HCT116 (cell line): ENCODE results near the gene PIGN. TPM values are rescaled to one million over a fixed set of nuclear protein-coding genes. Genes with fewer than 3 reads are reported as not detected.

ENCODE experiments used
- ATAC-seq: fragments of 200-7000 bp; cut with Tn5 transposase; 2 replicates; pipeline ENCODE4 v1.9.1; 2020; ENCODE audit warnings: mild to moderate bottlenecking, moderate library complexity
- BruUV-seq: library from RNA; stranded (reverse); fragments of 400-500 nt; replicated peaks from 2 replicates; lab custom pipeline; 2021; lab: Mats Ljungman, UMichigan
- CTCF ChIA-PET: fragments of 300-600 bp; sonication (Branson Sonifier 250); formaldehyde crosslinking; loops from one replicate; lab custom pipeline; 2021; ENCODE audit warnings: antibody characterized with exemption; lab: Charles Lee
- POLR2A ChIA-PET: fragments of 300-600, 350-600 bp; sonication (Branson Sonifier 250); formaldehyde crosslinking; loops from one replicate; lab custom pipeline; 2021; ENCODE audit warnings: antibody characterized with exemption; lab: Charles Lee
- RAD21 ChIA-PET, 2 experiments: fragments of 300-600 bp; sonication (Branson Sonifier 250); formaldehyde crosslinking; loops; one replicate each; lab custom pipeline; 2023; ENCODE audit warnings: low total read pairs in 2 of 2; ENCODE audit not compliant: uncharacterized antibody in 2 of 2, unreplicated experiment in 2 of 2, low non-redundant PET in 1 of 2; lab: Charles Lee
- DNase-seq: peaks from one replicate; pipeline ENCODE4 v3.0.0-alpha.2; 2010; ENCODE audit warnings: low read depth, low spot score
- H2AFZ ChIP-seq: fragments of 200-600 bp; shearing (Covaris generic), sonication (generic); 2 replicates; pipeline ENCODE4 v1.6.1; 2017; ENCODE audit warnings: low read depth, mixed run types, mixed read lengths, antibody characterized with exemption, low read length; ENCODE audit not compliant: poor library complexity, severe bottlenecking
- H3K27ac ChIP-seq: 2 replicates; pipeline ENCODE4 v1.5.1; 2012; ENCODE audit warnings: low read depth, low read length
- H3K27me3 ChIP-seq: fragments of 200-600 bp; sonication (generic); 2 replicates; pipeline ENCODE4 v1.6.1; 2016; ENCODE audit warnings: mixed run types, low read length, mixed read lengths; ENCODE audit not compliant: insufficient read depth
- H3K36me3 ChIP-seq, 2 experiments: fragments of 200-500 bp in 1 of 2; fragments of 200-600 bp in 1 of 2; sonication (Bioruptor generic) in 1 of 2; sonication (generic) in 1 of 2; 2 replicates each; pipeline versions ENCODE4 v1.5.1 to v1.6.1; 2014 to 2016; ENCODE audit warnings: low read length in 2 of 2, inconsistent platforms in 1 of 2, mixed read lengths in 1 of 2, mixed run types in 1 of 2; ENCODE audit not compliant: insufficient read depth in 2 of 2, control insufficient read depth in 1 of 2
- H3K4me1 ChIP-seq, 2 experiments: fragments of 200-600 bp in 1 of 2; sonication (generic) in 1 of 2; 2 replicates each; pipeline versions ENCODE4 v1.5.1 to v1.6.1; 2012 to 2017; ENCODE audit warnings: low read length in 2 of 2, inconsistent platforms in 1 of 2, mild to moderate bottlenecking in 1 of 2, mixed read lengths in 1 of 2, mixed run types in 1 of 2, moderate library complexity in 1 of 2; ENCODE audit not compliant: insufficient read depth in 2 of 2, control insufficient read depth in 1 of 2
- H3K4me2 ChIP-seq: fragments of 200-600 bp; sonication (generic); 2 replicates; pipeline ENCODE4 v1.6.1; 2017; ENCODE audit warnings: mixed run types, low read length, mixed read lengths
- H3K4me3 ChIP-seq, 2 experiments: fragments of 200-600 bp in 1 of 2; sonication (generic) in 1 of 2; replicated peaks in 1 of 2; 2 replicates each; pipeline ENCODE4 v1.5.1; 2011 to 2016; ENCODE audit warnings: low read length in 2 of 2, control low read depth in 1 of 2, low read depth in 1 of 2, mild to moderate bottlenecking in 1 of 2, mixed read lengths in 1 of 2, mixed run types in 1 of 2
- H3K79me2 ChIP-seq: fragments of 200-600 bp; sonication (generic); 2 replicates; pipeline ENCODE4 v1.6.1; 2017; ENCODE audit warnings: mild to moderate bottlenecking, mixed run types, low read length, moderate library complexity, mixed read lengths; ENCODE audit not compliant: insufficient read depth
- H3K9ac ChIP-seq: fragments of 200-600 bp; sonication (generic); 2 replicates; pipeline ENCODE4 v1.6.1; 2016; ENCODE audit warnings: low read length, mixed read lengths
- H3K9me2 ChIP-seq: fragments of 200-600 bp; sonication (generic), shearing (Covaris generic); 2 replicates; pipeline ENCODE4 v1.6.1; 2017; ENCODE audit warnings: mixed run types, mild to moderate bottlenecking, moderate library complexity; ENCODE audit not compliant: insufficient read depth
- H3K9me3 ChIP-seq, 2 experiments: fragments of 200-500 bp in 1 of 2; fragments of 200-600 bp in 1 of 2; sonication (Bioruptor generic) in 1 of 2; sonication (generic) in 1 of 2; 2 replicates each; pipeline ENCODE4 v1.6.1; 2014 to 2017; ENCODE audit warnings: low read length in 2 of 2, mixed read lengths in 2 of 2, inconsistent platforms in 1 of 2, low read depth in 1 of 2, mild to moderate bottlenecking in 1 of 2, mixed run types in 1 of 2, moderate library complexity in 1 of 2; ENCODE audit not compliant: control insufficient read depth in 1 of 2, insufficient read depth in 1 of 2
- H4K20me1 ChIP-seq: fragments of 200-600 bp; sonication (generic), shearing (Covaris generic); 2 replicates; pipeline ENCODE4 v1.6.1; 2017; ENCODE audit warnings: mixed run types, mild to moderate bottlenecking, moderate library complexity; ENCODE audit not compliant: insufficient read depth
- CBX3 ChIP-seq: IDR thresholded peaks from 2 replicates; pipeline ENCODE4 v1.6.1; 2012; ENCODE audit warnings: low read depth
- CEBPB ChIP-seq: IDR thresholded peaks from 2 replicates; pipeline ENCODE4 v1.6.1; 2012; ENCODE audit warnings: low read depth
- EGR1 ChIP-seq: IDR thresholded peaks from 2 replicates; pipeline ENCODE4 v1.6.1; 2012; ENCODE audit warnings: low read depth
- ELF1 ChIP-seq: IDR thresholded peaks from 2 replicates; pipeline ENCODE4 v1.6.1; 2012; ENCODE audit warnings: low read depth, borderline replicate concordance
- EZH2phosphoT487 ChIP-seq: fragments of 200-600 bp; IDR thresholded peaks from 2 replicates; pipeline ENCODE4 v1.6.1; 2018; ENCODE audit warnings: antibody characterized with exemption, borderline replicate concordance
- FOSL1 ChIP-seq: IDR thresholded peaks from 2 replicates; pipeline ENCODE4 v1.6.1; 2012; ENCODE audit warnings: low read depth
- POLR2A ChIP-seq: IDR thresholded peaks from 2 replicates; pipeline ENCODE4 v1.7.0; 2011; ENCODE audit warnings: borderline replicate concordance; ENCODE audit not compliant: insufficient read depth, insufficient read length; ENCODE audit errors: extremely low read depth
- POLR2AphosphoS5 ChIP-seq: IDR thresholded peaks from 2 replicates; pipeline ENCODE4 v1.6.1; 2011; ENCODE audit warnings: mild to moderate bottlenecking, low read depth, low read length, moderate library complexity
- RAD21 ChIP-seq: IDR thresholded peaks from 2 replicates; pipeline ENCODE4 v1.6.1; 2012; ENCODE audit warnings: low read depth, mild to moderate bottlenecking
- SRF ChIP-seq: IDR thresholded peaks from 2 replicates; pipeline ENCODE4 v1.6.1; 2012; ENCODE audit warnings: low read depth
- ZFX ChIP-seq: fragments of 450-650 bp; IDR thresholded peaks from 2 replicates; pipeline ENCODE4 v1.6.1; 2017
- ZNF274 ChIP-seq: fragments of 200-500 bp; sonication (Bioruptor generic); IDR thresholded peaks from 2 replicates; pipeline ENCODE4 v1.6.1; 2014; ENCODE audit warnings: mild to moderate bottlenecking, low read depth, low read length, inconsistent platforms
- intact Hi-C: fragments of 100-400 bp; cut with micrococcal nuclease; formaldehyde crosslinking; loops from 2 replicates; pipeline ENCODE4 v1.10.0; 2022
- total RNA-seq: library from RNA; stranded (reverse); gene quantifications from one replicate; pipeline ENCODE4 v1.2.1, GENCODE V29; 2021; ENCODE audit not compliant: unreplicated experiment
- TF ChIP-seq, protein P1 (sequence below): IDR thresholded peaks from 2 replicates; pipeline ENCODE4 v1.6.1; 2011; ENCODE audit warnings: mild to moderate bottlenecking, low read length, moderate library complexity; ENCODE audit not compliant: insufficient replicate concordance; ENCODE audit errors: extremely low read depth
- TF ChIP-seq, protein P2 (sequence below), 3 experiments: fragments of 200-600 bp in 1 of 3; sonication (generic) in 1 of 3; IDR thresholded peaks in 2 of 3; conservative IDR thresholded peaks in 1 of 3; 2 replicates each; pipeline ENCODE4 v1.5.1; 2012 to 2017; ENCODE audit warnings: low read depth in 2 of 3, low read length in 2 of 3, antibody characterized with exemption in 1 of 3, borderline replicate concordance in 1 of 3, control low read depth in 1 of 3, mild to moderate bottlenecking in 1 of 3, mixed read lengths in 1 of 3, mixed run types in 1 of 3, moderate library complexity in 1 of 3; ENCODE audit not compliant: insufficient read depth in 1 of 3
- TF ChIP-seq, protein P3 (sequence below): IDR thresholded peaks from 2 replicates; pipeline ENCODE4 v1.6.1; 2012; ENCODE audit warnings: low read depth

Gene PIGN
- total RNA-seq, 1 experiment from 2014 or later = 12.2 TPM

DNA sequence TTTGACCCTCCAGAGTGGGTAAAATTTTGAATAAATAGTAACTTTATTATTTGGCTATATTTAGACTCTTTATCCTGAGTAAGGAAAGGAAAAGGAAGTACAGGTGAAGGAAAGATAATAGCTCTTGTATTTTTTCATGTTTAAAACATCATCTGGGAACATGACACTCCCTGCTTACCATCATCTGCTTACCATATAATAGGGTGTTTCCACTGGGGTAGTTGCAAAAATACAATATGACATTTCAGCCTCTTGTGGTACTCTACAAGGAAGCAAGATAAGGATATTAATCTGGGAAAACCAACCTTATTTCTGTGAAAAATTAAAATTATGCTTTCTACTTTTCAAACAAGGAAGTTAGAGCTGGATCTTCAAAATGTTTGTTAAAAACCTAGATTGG lies 10.1 kb upstream of the PIGN start:
- intact Hi-C loops = no loop called here
- ATAC-seq = no peak
- no peaks in the 10 kb centered on the region for H3K36me3 ChIP-seq
- H3K9me3 ChIP-seq = no peaks in the 10 kb centered on the region
- ChIA-PET POLR2A (no interaction called here), RAD21 (no interaction called here), CTCF (interaction anchor here (1.3 to 1.4 kb wide), 2 partner anchors 10 to 52 kb away, joined by 3 to 4 read pairs; partner anchors contain the start of genes PIGN and RELCH)
- TF ChIP-seq ZNF274 (no peak), RAD21 (no peak), POLR2AphosphoS5 (no peak), EGR1 (no peak), POLR2A (no peak), ELF1 (no peak), CBX3 (no peak), CEBPB (no peak), FOSL1 (no peak), ZFX (no peak), EZH2phosphoT487 (no peak), SRF (no peak)
- TF ChIP-seq, protein P1, sequence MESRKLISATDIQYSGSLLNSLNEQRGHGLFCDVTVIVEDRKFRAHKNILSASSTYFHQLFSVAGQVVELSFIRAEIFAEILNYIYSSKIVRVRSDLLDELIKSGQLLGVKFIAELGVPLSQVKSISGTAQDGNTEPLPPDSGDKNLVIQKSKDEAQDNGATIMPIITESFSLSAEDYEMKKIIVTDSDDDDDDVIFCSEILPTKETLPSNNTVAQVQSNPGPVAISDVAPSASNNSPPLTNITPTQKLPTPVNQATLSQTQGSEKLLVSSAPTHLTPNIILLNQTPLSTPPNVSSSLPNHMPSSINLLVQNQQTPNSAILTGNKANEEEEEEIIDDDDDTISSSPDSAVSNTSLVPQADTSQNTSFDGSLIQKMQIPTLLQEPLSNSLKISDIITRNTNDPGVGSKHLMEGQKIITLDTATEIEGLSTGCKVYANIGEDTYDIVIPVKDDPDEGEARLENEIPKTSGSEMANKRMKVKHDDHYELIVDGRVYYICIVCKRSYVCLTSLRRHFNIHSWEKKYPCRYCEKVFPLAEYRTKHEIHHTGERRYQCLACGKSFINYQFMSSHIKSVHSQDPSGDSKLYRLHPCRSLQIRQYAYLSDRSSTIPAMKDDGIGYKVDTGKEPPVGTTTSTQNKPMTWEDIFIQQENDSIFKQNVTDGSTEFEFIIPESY = no peak
- TF ChIP-seq, protein P2, sequence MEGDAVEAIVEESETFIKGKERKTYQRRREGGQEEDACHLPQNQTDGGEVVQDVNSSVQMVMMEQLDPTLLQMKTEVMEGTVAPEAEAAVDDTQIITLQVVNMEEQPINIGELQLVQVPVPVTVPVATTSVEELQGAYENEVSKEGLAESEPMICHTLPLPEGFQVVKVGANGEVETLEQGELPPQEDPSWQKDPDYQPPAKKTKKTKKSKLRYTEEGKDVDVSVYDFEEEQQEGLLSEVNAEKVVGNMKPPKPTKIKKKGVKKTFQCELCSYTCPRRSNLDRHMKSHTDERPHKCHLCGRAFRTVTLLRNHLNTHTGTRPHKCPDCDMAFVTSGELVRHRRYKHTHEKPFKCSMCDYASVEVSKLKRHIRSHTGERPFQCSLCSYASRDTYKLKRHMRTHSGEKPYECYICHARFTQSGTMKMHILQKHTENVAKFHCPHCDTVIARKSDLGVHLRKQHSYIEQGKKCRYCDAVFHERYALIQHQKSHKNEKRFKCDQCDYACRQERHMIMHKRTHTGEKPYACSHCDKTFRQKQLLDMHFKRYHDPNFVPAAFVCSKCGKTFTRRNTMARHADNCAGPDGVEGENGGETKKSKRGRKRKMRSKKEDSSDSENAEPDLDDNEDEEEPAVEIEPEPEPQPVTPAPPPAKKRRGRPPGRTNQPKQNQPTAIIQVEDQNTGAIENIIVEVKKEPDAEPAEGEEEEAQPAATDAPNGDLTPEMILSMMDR (IDR thresholded peaks at IDR 0.05 in 2 of 3, conservative IDR thresholded peaks at IDR 0.05 in 1 of 3; ENCODE audit: borderline replicate concordance in 1 of 3, insufficient read depth in 1 of 3, low read depth in 2 of 3, low read length in 2 of 3) = no peak
- TF ChIP-seq, protein P3, sequence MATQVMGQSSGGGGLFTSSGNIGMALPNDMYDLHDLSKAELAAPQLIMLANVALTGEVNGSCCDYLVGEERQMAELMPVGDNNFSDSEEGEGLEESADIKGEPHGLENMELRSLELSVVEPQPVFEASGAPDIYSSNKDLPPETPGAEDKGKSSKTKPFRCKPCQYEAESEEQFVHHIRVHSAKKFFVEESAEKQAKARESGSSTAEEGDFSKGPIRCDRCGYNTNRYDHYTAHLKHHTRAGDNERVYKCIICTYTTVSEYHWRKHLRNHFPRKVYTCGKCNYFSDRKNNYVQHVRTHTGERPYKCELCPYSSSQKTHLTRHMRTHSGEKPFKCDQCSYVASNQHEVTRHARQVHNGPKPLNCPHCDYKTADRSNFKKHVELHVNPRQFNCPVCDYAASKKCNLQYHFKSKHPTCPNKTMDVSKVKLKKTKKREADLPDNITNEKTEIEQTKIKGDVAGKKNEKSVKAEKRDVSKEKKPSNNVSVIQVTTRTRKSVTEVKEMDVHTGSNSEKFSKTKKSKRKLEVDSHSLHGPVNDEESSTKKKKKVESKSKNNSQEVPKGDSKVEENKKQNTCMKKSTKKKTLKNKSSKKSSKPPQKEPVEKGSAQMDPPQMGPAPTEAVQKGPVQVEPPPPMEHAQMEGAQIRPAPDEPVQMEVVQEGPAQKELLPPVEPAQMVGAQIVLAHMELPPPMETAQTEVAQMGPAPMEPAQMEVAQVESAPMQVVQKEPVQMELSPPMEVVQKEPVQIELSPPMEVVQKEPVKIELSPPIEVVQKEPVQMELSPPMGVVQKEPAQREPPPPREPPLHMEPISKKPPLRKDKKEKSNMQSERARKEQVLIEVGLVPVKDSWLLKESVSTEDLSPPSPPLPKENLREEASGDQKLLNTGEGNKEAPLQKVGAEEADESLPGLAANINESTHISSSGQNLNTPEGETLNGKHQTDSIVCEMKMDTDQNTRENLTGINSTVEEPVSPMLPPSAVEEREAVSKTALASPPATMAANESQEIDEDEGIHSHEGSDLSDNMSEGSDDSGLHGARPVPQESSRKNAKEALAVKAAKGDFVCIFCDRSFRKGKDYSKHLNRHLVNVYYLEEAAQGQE = no peak
- no peak overlapping the region for H3K4me2 ChIP-seq
- H3K4me1 ChIP-seq = no peaks in the 10 kb centered on the region
- H4K20me1 ChIP-seq = peaks cover 5% of the 10 kb centered on the region; the same call in 1 of the 2 replicates
- H3K79me2 ChIP-seq = peaks cover 95% of the 10 kb centered on the region
- H2AFZ ChIP-seq = no peak overlapping the region
- no peak overlapping the region for H3K27ac ChIP-seq
- H3K4me3 ChIP-seq = no peak overlapping the region
- no peaks in the 10 kb centered on the region for H3K9me2 ChIP-seq
- no TSS peak for BruUV-seq
- H3K27me3 ChIP-seq = no peaks in the 10 kb centered on the region
- no peak overlapping the region for H3K9ac ChIP-seq
- no peak for DNase-seq
